Thyroid gland (tissue), 4 donors: Measurements from ENCODE around the gene RXFP1.

Source experiments
- POLR2A ChIP-seq, 2 donors: fragments of 450-650 bp; IDR thresholded peaks; one replicate each; pipeline ENCODE4 v1.6.1; 2017; ENCODE audit warnings: antibody characterized with exemption in 2 of 2, mild to moderate bottlenecking in 2 of 2, moderate library complexity in 1 of 2
- TF ChIP-seq, protein P1 (sequence below), 6 experiments: fragments of 200-600 bp in 3 of 6; fragments of 450-650 bp in 3 of 6; sonication (generic) in 3 of 6; IDR thresholded peaks; one replicate each; pipeline ENCODE4 v1.5.1; 2016 to 2019; ENCODE audit warnings: antibody characterized with exemption in 6 of 6, mild to moderate bottlenecking in 2 of 6, inconsistent platforms in 1 of 6, moderate library complexity in 1 of 6

DNA sequence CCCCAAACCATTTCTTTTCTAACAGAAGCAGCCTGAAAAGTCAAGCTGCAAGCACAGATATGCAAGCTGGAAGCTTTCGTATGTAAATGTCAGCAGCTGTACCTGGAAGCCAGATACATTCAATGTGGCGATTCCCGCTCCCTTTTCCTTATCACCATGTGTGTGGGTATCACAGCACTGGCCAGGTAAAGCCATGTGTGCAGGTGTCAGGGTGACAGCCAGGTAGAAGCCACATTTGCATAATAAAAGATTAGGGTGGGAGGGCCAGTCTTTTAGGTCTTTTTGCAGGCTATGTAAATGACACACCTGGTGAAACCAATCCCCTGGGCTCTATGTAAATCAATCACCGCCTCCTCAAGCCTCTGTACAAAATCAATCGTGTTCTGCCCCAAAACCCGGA, 50.1 kb downstream of the RXFP1 start:
- TF ChIP-seq, protein P1, sequence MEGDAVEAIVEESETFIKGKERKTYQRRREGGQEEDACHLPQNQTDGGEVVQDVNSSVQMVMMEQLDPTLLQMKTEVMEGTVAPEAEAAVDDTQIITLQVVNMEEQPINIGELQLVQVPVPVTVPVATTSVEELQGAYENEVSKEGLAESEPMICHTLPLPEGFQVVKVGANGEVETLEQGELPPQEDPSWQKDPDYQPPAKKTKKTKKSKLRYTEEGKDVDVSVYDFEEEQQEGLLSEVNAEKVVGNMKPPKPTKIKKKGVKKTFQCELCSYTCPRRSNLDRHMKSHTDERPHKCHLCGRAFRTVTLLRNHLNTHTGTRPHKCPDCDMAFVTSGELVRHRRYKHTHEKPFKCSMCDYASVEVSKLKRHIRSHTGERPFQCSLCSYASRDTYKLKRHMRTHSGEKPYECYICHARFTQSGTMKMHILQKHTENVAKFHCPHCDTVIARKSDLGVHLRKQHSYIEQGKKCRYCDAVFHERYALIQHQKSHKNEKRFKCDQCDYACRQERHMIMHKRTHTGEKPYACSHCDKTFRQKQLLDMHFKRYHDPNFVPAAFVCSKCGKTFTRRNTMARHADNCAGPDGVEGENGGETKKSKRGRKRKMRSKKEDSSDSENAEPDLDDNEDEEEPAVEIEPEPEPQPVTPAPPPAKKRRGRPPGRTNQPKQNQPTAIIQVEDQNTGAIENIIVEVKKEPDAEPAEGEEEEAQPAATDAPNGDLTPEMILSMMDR (IDR thresholded peaks at IDR 0.05) = no peak
- no peak for TF ChIP-seq POLR2A (IDR thresholded peaks at IDR 0.05)
